Tibial nerve (tissue), 4 donors: ENCODE data around the gene KIDINS220.

Experiments used
- CTCF ChIP-seq, 5 experiments: fragments of 200-600 bp in 3 of 5; fragments of 450-650 bp in 2 of 5; sonication (generic) in 3 of 5; IDR thresholded peaks; one replicate each; pipeline ENCODE4 v1.5.1; 2016 to 2019; ENCODE audit warnings: antibody characterized with exemption in 5 of 5, mild to moderate bottlenecking in 3 of 5, moderate library complexity in 2 of 5
- EP300 ChIP-seq, 2 donors: sonication (generic); formaldehyde crosslinking; IDR thresholded peaks; one replicate each; pipeline ENCODE4 v1.6.1; 2017; ENCODE audit warnings: antibody characterized with exemption in 2 of 2, mild to moderate bottlenecking in 1 of 2
- POLR2A ChIP-seq, 2 donors: fragments of 450-650 bp; IDR thresholded peaks; one replicate each; pipeline ENCODE4 v1.6.1; 2017; ENCODE audit warnings: antibody characterized with exemption in 2 of 2, mild to moderate bottlenecking in 2 of 2, moderate library complexity in 2 of 2

DNA sequence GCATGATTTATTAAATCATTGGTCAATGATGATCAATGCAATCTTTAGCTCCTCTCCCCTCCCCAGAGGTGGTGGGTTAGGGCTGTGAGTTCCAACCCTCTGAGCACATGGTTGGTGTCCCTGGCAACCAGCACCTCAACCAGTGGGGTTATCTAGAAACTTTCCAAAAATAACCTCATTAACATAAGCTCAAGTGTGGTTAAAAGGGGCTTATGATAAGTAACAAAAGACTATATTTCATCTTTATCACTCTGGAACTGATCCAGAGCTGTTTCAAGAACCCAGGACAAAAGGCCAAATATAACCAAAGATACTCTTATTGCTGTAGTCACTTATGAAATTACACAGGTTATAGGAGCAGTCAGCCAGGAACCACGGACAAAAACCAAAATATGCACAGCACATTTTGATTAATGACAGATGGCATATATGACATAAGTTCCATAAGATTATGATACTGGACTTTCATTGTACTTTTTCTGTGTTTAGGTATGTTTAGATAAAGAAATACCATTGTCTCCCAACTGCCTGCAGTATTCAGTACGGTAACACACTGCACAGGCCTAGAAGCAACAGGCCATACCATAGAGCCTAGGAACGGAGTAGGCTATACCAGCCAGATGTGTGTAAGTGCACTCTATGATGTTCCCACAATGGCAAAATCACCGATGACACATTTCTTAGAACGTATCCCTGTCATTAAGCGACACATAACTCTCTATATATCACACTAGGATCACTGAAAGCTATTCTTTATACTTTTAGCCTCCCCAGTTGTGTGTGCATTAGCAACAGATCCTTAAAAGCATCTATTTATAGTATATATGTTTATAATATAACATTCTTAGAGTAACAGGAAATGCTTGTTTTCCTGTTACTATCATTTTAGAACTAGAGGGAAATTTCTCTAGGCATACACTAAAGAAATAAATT, 31.9 kb downstream of the KIDINS220 start:
- TF ChIP-seq CTCF (IDR thresholded peaks at IDR 0.05) (no peak), POLR2A (IDR thresholded peaks at IDR 0.05) (no peak), EP300 (IDR thresholded peaks at IDR 0.05) (no peak)
